HFFc6 (cell line): ENCODE results near the gene MAPRE2. TPM values are rescaled to one million over a fixed set of nuclear protein-coding genes. Genes with fewer than 3 reads are reported as not detected.

Experiments
- DNase-seq: peaks from one replicate; pipeline ENCODE4 v3.0.0-alpha.2; 2018
- H3K27ac Mint-ChIP-seq: 2 replicates; pipeline ENCODE4 v1.8.0; 2020; ENCODE audit warnings: mild to moderate bottlenecking, mixed read lengths
- H3K27me3 Mint-ChIP-seq: 2 replicates; pipeline ENCODE4 v1.8.0; 2021; ENCODE audit warnings: mild to moderate bottlenecking, moderate library complexity, mixed read lengths; ENCODE audit not compliant: insufficient read depth
- H3K36me3 Mint-ChIP-seq: 2 replicates; pipeline ENCODE4 v1.8.0; 2021; ENCODE audit warnings: low read depth, mixed read lengths
- H3K4me1 Mint-ChIP-seq: 2 replicates; pipeline ENCODE4 v1.8.0; 2020; ENCODE audit warnings: low read depth, mixed read lengths
- H3K4me3 Mint-ChIP-seq: 2 replicates; pipeline ENCODE4 v1.8.0; 2020; ENCODE audit warnings: mild to moderate bottlenecking, moderate library complexity, mixed read lengths
- H3K9me3 Mint-ChIP-seq: 2 replicates; pipeline ENCODE4 v1.8.0; 2020; ENCODE audit warnings: mild to moderate bottlenecking, mixed read lengths
- total RNA-seq, 6 experiments: library from RNA; stranded (reverse); fragmentation: NEBNext Ultra II Directional; extraction: Animal tissue kit (Norgen Biotek cat#: 25700); gene quantifications; 2 replicates in 1 of 6; 3 replicates in 5 of 6; pipeline ENCODE4 v1.2.3, GENCODE V29; 2021
- TF ChIP-seq, protein P1 (sequence below): fragments of 200-600 bp; sonication (generic); IDR thresholded peaks from 2 replicates; pipeline ENCODE4 v1.5.0; 2021; ENCODE audit warnings: antibody characterized with exemption, mild to moderate bottlenecking

MAPRE2 gene
- total RNA-seq, 6 experiments from 2014 or later, result 22.4 to 39.1 (median 24.4) TPM

DNA sequence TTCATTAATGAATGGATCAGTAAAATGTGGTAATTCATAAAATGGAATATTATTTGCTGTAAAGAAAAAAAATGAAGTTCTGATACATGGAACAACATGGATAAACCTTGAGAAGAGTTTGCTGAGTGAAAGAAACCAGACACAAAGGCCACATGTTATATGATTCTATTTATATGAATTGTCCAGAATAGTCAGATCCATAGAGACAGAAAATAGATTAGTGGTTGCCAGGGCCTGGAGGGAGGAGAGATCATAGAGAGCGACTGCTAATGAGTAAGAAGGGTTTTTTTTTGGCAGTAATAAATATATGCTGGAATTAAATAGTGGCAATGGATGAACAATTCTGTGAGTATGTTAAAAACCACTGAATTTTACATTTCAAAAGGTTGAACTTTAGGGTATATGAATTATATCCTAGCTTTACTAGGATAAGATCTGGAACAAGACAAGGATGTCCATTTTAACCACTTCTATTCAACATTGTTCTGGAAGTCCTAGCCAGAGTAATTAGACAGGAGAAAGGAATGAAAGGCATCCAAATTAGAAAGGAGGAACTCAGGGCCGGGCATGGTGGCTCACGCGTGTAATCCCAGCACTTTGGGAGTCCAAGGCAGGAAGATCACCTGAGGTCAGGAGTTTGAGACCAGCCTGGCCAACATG lies 48.8 kb downstream of the MAPRE2 start:
- Mint-ChIP-seq H3K36me3 (no peaks in the 10 kb centered on the region; the same call in 1 of the 2 replicates), H3K27me3 (peaks cover 4% of the 10 kb centered on the region; the same call in 1 of the 2 replicates), H3K9me3 (no peaks in the 10 kb centered on the region), H3K4me1 (peaks cover 50% of the 10 kb centered on the region), H3K4me3 (peak overlapping the region; percentile 23), H3K27ac (peak overlapping the region; percentile 81)
- TF ChIP-seq, protein P1, sequence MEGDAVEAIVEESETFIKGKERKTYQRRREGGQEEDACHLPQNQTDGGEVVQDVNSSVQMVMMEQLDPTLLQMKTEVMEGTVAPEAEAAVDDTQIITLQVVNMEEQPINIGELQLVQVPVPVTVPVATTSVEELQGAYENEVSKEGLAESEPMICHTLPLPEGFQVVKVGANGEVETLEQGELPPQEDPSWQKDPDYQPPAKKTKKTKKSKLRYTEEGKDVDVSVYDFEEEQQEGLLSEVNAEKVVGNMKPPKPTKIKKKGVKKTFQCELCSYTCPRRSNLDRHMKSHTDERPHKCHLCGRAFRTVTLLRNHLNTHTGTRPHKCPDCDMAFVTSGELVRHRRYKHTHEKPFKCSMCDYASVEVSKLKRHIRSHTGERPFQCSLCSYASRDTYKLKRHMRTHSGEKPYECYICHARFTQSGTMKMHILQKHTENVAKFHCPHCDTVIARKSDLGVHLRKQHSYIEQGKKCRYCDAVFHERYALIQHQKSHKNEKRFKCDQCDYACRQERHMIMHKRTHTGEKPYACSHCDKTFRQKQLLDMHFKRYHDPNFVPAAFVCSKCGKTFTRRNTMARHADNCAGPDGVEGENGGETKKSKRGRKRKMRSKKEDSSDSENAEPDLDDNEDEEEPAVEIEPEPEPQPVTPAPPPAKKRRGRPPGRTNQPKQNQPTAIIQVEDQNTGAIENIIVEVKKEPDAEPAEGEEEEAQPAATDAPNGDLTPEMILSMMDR, result no peak
- DNase-seq, result peak; percentile 74

DNA sequence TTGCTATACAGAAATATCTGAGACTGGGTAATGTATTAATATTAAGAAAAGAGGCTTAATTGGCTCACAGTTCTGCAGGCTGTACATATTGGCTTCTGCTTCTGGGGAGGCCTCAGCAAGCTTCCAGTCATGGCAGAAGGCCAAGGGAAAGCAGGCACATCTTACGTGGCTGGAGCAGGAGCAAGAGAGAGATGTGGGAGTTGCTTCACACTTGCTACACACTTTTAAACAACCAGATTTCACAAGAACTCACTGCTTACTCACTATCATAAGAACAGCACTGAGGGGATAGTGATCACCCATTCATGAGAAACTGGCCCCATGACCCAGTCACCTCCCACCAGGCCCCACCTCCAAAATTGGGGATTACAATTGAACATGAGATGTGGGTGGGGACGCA lies 50.6 kb downstream of the MAPRE2 start:
- H3K4me1 Mint-ChIP-seq, result peaks cover 64% of the 10 kb centered on the region
- H3K36me3 Mint-ChIP-seq, result no peaks in the 10 kb centered on the region
- TF ChIP-seq, protein P1, result no peak
- no peaks in the 10 kb centered on the region for H3K9me3 Mint-ChIP-seq
- H3K27me3 Mint-ChIP-seq, result peaks cover 4% of the 10 kb centered on the region; the same call in 1 of the 2 replicates
- no peak overlapping the region for H3K27ac Mint-ChIP-seq
- no peak overlapping the region for H3K4me3 Mint-ChIP-seq
- no peak for DNase-seq

DNA sequence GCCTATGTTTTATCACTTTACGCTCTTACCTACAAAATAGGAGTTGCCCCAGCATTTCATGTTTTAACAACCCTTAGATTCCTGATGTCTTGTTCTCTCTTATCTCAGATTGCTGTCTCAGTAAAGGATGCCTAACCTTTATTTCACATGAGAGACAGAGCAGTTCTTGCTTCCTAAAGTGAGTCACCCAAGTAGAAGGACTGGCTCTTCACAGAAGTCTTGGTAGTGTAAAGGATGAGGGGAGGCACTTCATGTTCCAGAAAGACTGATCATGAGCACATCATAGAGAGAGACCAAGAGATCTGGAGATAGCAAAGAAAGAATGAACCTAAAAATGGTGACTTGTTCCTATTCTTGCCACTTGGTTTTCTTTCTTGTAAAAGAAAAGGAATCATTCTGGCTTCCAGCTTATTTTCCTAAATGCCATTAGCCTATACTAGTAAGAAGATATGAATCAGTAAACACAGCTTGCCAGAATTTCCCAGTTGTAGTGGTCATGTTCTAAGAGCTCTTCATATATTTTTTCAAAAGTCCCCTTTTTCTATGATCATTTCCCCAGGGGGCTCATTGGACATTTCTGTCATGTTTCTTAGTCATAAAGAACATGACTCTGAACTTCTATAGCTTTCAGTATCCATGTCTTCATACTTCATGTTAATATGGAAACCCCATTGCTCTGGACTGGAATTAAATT lies 54.9 kb downstream of the MAPRE2 start:
- TF ChIP-seq, protein P1, result no peak
- H3K27ac Mint-ChIP-seq, result peak overlapping the region; percentile 75
- no peaks in the 10 kb centered on the region for H3K36me3 Mint-ChIP-seq

DNA sequence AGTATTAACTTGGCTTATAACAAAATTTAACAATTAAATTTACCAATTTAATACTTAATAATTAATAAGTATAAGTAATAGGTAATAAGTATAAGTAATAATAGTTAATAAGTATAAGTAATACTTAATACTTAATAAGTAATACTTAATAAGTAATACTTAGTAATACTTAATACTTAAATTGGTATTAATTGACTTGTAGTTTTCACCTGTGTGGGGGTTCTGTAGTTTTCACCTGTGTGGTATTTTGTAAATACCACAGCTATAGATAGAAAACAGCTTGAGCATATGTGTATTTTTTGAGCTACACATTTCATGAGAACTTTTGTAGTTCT lies 55.4 kb downstream of the MAPRE2 start:
- TF ChIP-seq, protein P1, result no peak
- peaks cover 36% of the 10 kb centered on the region for H3K4me1 Mint-ChIP-seq
- H3K27me3 Mint-ChIP-seq, result peaks cover 4% of the 10 kb centered on the region; the same call in 1 of the 2 replicates
- H3K27ac Mint-ChIP-seq, result no peak overlapping the region
- H3K9me3 Mint-ChIP-seq, result no peaks in the 10 kb centered on the region
- no peak overlapping the region for H3K4me3 Mint-ChIP-seq
- DNase-seq, result no peak
- peaks cover 4% of the 10 kb centered on the region for H3K36me3 Mint-ChIP-seq

More for the DNA sequence above, 54.9 kb downstream of the MAPRE2 start:
- H3K4me3 Mint-ChIP-seq, result peak overlapping the region; percentile 66
- H3K27me3 Mint-ChIP-seq, result peaks cover 4% of the 10 kb centered on the region; the same call in 1 of the 2 replicates
- peak; percentile 62 for DNase-seq
- H3K4me1 Mint-ChIP-seq, result peaks cover 36% of the 10 kb centered on the region
- no peaks in the 10 kb centered on the region for H3K9me3 Mint-ChIP-seq

DNA sequence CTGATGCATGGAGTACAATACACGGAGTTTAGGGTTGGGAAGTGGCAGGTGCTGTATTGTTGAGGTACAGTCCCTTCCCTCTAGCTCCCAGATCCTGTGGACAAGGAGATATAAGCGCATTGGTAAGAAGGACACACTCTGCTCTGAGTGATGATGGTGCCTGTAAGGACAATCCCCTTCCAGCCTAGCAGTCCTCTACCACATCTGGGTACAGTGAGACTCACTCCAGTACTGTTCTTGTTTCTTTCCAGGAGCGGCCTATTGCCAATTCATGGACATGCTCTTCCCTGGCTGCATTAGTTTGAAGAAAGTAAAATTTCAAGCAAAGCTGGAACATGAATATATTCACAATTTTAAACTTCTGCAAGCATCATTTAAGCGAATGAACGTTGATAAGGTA lies 56.0 kb downstream of the MAPRE2 start:
- Mint-ChIP-seq H3K4me3 (no peak overlapping the region), H3K9me3 (no peaks in the 10 kb centered on the region), H3K27ac (no peak overlapping the region), H3K27me3 (no peaks in the 10 kb centered on the region), H3K36me3 (peaks cover 9% of the 10 kb centered on the region), H3K4me1 (peaks cover 36% of the 10 kb centered on the region)
- TF ChIP-seq, protein P1, result no peak
- DNase-seq, result no peak
